IPS DF 4.7 (cell line): ENCODE results near the gene TMBIM1.

ENCODE experiments used
- DNase-seq: peaks from one replicate; pipeline ENCODE4 v3.0.0-alpha.2; 2013; ENCODE audit warnings: low spot score; ENCODE audit errors: extremely low read depth

Gene TMBIM1

DNA sequence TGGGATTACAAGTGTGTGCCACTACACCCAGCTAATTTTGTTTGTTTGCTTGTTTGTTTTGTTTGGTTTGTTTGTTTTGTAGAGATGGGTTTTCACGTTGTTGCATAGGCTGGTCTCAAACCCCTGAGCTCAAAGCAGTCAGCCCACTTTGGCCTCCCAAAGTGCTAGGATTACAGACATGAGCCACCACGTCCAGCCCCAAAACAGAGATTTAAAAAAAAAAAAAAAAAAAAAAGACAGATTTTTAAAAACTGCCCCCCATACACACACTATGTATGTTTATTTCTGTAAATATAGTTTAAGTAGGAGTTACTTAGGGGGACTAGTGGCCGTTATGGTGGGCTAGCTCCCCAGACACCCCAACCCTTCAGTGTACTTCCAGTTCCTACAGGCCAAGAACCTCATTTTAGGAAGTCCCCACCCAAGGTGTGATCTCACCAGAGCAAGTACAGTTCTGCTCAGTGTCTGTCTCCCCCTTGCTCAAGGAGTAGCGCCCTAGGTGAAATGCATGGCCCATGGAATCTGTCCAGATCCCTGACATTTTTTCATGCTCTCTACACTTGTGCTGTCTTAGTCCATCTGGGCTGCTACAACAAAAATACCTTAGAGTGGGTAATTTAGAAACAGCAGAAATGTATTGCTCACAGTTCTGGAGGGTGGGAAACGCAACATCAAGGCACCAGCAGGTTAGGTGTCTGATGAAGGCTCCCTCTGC lies 1.6 kb upstream of the TMBIM1 start:
- DNase-seq: no peak

DNA sequence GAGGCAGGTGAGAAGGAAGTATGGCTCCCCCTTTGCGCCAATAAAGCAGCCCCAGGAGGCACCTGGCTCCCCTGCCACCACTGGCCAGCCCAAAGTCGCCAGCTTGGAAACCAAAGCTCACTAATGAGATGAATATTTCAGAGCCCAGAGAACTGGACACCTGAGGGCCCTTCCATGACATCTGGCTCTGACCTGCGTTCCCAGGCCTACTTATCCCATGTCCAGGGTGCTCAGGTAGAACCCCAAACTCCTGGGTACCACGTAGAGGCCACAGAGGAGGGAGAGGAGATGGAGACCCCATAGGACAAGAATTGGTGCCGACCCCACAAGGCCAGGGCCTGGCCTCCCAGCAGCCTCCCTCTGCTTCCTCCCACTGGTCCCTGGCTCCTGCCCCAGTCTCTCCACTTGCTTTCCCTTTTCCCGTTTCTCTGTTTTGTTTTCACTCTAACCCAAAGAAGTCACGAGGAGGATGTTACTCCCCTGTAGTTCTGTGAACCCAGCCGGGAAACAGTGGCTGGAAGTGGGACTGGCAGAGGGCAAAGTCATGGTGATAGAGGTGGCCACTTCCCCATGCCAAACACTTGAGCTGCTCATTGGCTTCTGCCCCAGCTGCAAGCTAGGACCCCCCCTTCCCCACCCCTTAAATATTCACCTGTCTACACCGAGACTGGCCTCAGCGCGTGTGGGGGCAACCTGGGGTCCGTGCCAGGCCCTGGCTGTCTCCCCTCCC lies 820 bp downstream of the TMBIM1 start:
- DNase-seq: no peak

DNA sequence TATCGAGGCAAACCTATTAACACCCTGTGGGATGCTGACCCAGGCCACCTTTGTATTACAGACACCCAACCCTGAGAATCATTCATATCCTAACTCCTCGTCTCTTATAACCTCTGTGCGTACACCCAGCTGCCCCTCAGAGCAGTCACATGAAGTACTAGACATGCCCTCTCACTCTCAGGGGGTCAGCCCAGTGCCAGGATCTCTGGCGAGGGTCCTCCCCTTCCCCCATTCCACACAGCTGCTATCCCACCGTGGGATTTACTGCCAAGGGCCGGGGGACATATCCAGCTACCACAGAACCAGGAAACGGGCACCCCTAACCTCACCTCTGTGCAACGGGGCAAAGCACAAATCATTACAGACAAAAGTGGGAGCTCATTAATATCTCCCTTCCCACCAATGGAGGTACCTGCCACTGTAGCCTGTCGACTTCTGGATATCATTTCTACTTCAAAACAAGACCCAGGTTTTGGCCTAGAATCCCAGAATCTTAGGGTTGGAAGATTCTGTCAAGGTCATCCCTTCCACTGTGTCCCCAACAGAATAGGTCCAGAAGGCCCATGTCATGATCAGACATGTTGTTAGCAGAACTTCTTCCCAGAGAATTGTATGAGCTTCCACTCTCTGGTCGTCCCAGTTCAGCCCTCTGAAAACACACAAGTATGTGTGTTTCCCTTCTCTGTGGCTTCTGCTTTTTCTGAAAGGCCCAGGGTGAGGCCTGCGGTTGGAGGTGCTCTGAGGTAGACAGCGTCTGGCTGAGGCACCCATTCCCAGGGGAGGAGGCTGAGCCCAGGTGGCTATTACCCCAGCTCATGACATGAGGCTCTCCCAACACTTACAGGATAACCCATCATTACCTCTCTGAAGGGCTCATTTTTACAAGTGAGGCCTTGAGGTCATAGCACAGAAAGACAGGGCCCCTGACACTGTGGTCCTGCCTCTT lies 1.7 kb downstream of the TMBIM1 start:
- DNase-seq: no peak

DNA sequence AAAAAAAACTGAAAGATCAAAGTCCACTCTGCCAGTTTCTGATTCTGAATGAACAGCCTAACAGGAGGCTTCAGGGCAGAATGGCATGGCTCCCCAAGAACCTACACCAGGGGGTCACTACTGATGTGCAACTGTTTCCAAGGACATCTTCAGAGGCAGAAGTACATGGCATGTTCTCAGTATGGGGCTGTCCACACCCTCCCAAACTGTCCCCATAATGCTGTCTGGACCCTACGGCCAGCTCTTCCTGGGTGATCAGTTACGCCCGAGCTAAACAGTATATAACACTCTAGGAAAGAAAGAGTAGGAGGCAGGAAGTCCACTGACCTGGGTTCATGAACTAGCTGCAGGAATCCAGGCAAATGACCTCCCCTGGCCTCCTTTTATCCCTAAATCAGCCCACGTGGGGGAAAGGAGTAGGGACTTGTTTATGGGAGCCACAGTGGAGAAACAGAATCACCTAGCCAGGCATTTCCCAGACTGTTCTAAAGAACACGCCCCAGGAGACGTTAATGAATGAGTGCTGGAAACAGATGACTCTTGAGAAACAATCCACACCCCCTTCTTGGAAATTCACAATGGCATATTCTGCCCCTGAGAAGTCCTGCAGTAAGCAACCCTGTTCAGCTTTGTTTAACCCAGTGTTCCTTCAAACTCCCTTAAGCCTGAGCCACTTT lies 2.5 kb downstream of the TMBIM1 start:
- no peak for DNase-seq

DNA sequence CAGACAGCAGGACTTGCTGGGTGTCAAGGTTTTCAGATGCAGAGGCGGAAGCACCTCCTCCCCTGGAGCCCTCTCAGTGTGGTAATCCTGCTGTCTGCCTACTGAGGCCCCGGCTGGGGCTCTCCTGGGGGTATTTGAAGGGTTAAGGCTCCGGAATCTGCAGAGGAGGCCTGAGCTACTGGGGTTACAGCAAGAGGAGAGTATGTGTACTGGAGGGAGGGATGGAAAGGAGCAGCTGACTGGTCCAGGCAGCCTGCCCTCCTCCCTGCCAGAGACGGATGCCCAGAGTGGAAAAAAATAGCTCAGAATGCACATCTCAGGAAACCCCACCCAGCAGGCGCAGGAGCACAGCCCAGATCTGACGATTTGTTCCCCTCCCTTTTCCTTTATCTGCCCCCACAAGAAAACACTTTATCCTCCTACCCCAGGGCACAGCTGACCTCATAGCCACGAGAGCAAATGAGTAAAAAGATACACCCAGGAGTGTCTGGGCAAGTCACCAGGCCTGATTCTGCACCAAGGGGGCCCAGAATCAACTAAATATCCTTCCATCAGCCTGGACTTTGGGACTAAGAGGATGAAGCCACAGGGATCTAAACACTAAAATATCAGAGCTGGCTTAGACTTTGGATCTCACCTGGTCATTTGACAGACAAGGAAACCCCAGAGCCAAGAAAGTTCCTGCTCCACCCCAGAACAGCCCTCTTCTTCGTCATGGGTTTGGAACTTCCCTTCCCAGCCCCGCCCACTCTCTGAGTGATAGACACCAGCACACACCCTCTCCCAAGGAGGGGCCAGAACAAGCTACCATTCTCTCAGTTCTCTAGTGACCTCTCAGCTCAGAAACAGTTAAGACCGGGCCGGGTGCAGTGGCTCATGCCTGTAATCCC lies 5.5 kb downstream of the TMBIM1 start:
- DNase-seq: no peak

DNA sequence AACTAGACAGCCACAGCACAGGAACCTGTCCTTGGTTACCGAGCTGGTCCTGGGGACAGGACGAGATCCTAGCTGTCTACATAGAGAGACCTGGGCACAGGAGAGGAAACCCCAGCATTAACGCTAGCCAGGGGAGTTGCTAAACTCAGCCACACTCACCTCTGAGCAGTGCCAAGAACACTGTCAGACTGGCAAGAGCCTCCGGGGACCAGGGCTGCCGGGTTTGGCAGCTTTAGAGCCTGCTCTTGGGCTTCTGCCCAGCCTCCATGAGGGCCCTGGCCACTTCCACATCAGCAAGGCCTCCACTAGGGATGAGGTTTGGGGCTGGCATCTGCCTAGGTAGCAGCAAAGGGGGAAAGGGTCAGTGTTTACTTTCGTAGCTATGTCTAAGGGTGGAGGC lies 6.7 kb downstream of the TMBIM1 start:
- no peak for DNase-seq

DNA sequence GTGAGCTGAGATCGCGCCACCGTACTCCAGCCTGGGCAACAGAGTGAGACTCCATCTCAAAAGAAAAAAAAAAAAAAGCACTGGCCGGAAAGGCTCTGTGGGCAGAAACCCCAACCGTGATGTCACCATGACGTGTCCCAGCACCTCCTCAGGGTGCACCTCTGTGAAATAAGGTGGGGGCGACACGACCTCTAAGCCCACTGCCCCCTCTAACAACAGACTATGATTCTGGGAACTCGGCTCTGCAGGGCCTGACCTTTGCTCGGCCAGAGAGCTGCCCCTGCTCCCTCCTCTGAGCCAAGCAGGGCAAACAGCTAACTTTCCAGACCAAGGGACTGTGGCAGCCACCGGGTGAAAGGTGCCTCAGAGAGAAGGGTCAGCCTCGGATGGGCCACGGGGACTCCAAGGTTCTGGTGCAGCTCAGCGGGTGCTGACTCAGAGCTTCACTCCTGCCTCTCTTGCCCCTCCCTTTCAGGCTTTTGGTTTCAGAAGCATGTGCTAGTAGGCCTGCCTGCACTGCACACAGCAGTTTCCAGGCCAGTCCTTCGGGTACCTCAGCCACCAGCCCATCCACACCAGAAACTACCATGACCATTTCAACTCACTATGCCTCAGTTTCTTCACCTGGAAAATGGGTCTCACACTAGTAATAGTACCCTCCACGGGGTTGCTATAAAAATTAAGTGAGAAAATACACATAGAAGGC lies 8.0 kb downstream of the TMBIM1 start:
- no peak for DNase-seq

DNA sequence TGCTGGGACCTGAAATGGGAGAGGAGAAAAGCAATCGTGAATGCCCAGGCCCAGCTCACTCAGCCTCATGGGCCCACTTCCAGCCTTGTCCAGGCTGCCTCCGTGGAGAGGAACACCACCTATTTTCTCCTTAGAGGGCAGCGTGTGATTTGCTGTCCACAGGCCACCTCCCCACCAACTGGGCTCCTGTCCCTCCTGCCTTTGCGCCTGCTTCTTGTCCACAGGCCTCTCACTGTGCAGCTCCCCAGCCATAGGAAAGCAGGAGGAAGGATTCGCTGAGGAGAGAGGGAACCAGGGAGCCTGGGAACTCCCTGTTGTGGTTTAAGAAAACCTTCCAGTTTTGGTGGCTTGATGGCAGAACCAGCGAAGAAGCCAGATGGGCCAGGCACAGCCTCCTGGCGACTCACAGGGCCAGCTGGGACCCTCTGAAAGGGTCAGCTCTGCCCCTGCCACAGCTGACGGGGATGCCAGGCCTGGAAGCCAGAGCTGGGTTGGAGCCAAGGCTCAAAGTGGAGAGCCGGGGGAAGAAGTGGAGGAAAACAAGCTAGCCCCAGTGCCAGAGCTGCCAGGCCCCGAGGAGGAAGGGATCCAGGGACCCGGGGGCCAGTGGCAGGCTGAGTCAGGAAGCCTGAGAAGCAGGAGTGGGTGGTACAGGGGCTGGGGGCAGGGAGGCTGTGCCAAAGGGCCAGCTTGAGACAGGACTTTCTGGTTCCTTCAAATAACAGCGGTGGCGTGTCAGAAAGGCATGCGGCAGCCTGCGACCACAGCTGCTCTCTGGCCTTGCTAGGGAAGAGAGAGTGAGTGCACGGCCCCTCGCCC lies 9.9 kb downstream of the TMBIM1 start:
- no peak for DNase-seq

DNA sequence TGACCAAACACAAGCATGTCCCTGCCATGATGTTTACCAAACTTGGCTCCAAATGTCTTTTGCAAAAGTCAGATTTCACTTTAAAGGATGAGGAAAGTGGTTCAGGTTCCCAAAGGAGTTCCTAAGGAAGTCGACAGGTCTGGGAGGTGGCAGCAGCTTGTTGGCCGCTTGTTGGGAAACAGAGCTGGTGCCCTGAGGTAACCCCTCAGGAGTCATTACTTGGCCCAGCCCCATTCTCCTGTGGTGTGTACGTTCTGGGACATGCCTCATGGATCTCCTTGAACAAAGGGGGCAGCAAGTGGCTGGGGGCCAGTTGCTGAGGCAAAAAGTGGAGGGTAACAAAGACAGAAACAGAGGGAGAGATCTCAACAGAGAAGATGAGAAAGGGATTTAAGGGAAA lies 10.9 kb downstream of the TMBIM1 start:
- DNase-seq: no peak

DNA sequence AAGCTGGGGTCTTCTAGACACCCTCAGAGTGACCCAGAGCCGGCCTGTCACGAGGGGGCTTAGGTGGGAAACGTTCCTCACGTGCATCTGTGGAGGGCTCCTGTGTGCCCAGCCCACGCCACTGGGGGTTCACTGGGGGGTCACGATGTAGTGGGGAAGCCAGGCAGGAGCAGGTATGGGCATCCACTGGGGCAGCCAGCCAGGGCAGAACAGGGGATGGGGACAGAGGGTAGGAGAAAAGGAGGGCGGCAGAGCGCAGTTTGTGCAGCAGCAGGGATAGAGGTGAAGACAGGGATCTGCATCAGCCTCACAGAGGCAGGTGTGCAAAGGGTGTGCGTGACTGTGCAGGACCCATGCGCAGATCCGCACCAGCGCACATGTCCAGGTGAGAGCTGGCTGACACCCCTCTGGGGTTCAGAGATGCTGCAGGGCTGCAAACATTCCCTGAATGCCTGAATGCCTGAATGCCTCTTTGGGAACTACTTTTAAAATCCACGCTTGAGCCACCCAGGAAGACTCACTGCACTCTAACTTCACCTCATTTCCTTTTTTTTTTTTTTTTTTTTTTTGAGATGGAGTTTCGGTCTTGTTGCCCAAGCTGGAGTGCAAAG lies 11.9 kb downstream of the TMBIM1 start:
- DNase-seq: no peak

DNA sequence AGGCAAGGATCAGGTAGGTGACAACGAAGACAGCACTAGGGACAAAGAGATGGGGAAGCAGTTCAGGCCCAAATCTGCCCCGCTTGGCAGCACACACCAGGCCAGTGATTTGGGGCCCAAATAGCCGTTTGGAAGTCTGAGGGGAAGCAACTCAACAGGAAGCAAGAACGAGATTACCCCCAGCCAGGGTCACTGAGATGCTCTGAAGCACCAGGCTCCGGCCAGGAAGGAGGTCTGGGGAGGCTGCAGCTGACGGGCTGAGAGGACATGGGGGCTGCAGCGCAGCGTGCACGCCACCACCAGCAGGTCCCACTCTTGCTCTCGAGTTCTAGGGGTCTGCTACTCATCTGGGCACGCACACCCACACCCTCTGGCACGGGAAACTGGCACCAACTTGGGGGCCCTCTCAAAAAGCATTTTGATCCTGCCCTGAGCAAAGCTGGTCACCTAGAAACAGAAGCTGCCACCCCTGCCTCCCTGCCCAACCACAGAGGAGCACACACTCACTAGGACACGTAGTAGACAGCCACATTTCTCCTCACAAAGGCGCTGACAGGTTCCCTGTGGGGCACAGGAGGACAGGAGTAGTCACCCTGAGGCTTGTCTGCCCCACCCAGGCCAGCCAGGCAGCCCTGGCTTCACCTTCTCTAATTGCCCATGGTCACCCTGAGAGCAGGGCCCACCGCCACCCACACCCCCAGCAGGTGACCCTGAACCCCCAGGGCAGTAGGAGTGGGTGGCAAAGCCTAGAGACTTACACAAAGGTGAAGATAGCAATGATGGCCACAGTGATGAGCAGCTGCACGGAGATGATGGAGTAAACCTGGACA lies 13.6 kb downstream of the TMBIM1 start:
- no peak for DNase-seq

DNA sequence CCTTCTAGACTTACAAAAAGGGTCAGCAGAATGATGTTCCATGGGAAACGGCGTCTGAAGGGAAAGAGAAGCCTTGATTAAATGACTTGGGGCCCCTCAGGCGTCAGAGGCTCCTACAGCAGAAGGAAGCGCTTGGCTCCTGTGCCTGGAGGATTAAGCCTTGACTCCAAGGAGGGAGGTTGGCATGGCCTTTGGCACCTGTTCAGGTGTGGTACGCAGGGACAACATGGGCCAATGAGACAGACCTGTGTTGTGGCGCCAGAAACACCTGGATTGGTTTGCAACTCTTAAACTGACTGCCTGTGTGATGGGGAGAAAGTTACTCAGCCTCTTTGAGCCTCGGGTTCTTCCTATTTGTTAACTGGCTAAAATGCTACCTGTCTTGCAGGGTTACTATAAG lies 14.4 kb downstream of the TMBIM1 start:
- DNase-seq: no peak

DNA sequence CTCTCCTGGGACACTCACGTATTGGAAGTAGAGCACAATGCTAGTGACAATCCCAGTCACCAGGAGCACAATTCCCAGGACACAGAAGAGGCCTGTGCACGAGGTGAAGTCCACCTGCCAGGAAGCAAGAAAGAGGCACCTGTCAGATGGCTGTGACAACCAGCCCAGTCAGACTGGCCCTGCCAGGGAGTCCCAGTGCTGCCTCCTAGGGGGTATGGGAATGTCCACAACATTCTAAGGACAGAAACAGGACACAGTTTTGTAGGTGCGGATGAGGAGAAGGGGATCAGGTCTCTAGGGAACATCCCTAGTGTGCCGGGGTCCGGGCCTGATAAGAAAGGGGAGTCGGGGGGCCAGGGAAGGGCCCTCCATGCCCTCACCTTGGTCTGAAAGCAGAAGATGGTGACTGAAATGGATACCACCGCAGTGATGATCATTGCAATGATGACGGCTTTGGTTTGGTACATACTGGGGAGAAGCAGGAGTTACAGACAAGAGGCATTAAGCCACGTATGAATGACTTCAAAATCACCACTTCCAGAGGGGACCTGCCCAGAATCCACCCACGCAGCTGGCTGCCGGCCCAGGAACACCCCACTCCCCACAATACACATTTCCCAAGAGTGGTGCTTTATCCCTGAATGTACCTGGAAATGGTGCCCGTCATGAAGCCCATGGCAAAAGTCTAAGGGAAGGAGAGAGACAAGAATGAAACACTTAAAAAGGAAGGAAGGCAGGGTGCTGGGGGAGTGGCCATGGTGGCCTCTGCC lies 15.1 kb downstream of the TMBIM1 start:
- DNase-seq: no peak

DNA sequence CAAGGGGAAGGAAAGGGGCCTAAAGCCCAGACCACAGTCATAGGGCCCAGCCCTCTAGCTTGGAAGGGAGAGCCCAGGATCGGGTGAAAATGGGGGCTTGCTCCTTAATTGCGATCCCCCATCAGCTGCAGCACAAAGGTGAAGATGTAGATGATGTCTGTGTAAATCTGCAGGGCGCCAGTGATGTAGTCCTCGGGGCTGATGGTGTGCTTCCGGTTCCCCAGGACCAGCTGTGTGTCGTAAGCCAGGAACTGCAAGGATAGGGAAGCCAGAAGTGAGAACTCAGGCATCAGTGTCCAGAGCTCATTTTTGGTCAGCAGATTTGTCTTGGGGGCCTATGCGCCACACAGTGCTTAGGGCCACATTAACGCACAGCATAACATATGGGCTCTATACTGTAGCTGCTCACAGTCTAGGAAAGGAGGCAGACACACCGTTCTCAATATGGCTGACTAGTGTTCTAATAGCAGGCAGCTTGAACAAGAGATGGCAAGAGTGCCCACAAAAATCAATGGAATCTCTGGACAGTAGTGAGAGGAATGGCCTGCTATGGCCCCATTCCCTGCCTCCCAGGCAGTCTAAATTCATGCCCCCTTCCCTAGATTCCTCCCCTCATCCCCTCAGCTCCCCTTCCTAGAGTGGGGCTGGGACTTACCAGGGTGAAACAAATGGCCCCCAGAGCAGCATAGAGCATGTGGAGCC lies 16.8 kb downstream of the TMBIM1 start:
- DNase-seq: no peak

DNA sequence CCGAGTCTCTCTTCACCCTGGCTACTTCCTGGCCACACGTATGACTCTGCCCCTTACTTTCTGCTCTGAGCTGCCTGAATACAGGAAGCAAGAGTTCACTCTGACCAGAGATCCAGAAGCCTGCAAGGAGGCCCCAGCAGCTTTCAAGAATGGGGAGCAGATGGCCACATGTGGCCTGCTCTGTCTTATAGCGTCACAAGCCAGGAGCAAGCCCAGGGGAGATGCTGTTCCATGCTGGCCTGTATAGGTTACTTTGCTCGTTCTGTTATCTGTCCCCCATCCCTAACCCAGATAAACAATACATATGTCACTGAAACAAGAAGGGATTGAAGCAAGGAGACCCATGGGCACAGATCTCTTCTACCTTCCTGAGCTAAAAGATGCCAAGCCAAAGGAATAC lies 17.7 kb downstream of the TMBIM1 start:
- DNase-seq: no peak

DNA sequence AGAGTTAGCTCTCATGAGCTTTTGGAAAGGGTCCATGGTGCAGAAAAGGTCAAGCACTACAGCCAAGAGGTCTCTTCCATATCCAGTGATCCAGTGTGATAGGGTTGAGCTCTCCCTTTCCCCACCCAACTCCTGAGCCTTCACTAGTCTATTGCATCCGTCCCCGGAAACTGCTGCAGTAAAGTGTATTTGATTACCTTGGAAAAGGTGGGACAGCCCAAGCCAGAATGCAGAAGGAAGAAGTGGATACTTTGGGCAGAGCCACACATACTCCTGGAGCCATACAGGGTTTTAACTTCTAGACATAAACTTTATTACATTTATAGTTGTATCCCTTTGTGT lies 18.4 kb downstream of the TMBIM1 start:
- DNase-seq: no peak
